Measurements from ENCODE around the gene PARD3B.

The PARD3B gene

DNA sequence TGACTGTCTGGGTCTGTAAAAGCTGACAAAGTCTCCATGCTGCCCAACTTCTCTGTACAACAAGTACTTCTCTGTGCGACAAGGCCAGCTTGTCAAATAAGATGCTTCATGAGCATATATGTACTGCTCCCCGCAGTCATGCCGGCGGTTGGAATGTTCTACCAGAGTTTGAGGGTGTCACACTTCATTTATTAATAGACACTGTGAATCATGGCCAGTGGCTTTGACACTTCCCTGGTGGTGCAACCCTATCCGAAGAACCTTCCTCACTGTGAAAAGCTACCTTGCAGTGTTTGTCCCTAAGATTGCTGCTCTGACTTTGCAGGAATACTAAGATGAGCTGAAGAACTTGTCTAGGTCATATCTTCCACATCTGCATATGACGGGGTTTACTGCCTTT is 1016.2 kb downstream of the PARD3B start:
- Histone ChIP-seq H3K36me3 (no peaks in the 10 kb centered on the region), H3K4me1 (ENCODE audit: control insufficient read depth in 1 of 2, insufficient read depth in 1 of 2, low read depth in 1 of 2, low read length in 1 of 2) (no peaks in the 10 kb centered on the region), H3K4me3 (ENCODE audit: low read depth in 1 of 2, low read length in 1 of 2) (no peak overlapping the region), H3K27me3 (no peaks in the 10 kb centered on the region), H3K27ac (no peak overlapping the region), H3K9me3 (no peaks in the 10 kb centered on the region)
- TF ChIP-seq, protein P1, sequence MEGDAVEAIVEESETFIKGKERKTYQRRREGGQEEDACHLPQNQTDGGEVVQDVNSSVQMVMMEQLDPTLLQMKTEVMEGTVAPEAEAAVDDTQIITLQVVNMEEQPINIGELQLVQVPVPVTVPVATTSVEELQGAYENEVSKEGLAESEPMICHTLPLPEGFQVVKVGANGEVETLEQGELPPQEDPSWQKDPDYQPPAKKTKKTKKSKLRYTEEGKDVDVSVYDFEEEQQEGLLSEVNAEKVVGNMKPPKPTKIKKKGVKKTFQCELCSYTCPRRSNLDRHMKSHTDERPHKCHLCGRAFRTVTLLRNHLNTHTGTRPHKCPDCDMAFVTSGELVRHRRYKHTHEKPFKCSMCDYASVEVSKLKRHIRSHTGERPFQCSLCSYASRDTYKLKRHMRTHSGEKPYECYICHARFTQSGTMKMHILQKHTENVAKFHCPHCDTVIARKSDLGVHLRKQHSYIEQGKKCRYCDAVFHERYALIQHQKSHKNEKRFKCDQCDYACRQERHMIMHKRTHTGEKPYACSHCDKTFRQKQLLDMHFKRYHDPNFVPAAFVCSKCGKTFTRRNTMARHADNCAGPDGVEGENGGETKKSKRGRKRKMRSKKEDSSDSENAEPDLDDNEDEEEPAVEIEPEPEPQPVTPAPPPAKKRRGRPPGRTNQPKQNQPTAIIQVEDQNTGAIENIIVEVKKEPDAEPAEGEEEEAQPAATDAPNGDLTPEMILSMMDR (IDR thresholded peaks at IDR 0.05) = no peak

DNA sequence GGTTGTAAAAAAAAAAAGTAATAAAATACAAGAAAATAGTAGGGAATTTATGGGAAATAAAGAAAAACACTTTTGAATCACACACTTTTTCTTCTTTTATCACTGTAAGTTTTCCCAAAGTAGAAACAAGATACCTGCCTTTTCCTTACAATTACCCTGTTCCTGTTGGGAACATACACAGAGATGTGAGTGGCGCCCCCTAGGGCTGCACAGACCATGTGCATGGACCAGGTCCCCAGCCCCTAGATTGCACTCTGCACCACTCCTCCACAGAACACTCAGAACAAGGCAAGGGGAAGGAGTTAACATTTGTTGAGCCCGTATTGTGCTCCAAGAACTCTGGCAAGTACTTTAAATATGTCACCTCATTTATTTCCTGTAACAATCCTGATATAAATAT is 1018.4 kb downstream of the PARD3B start:
- H3K4me3 ChIP-seq (ENCODE audit: low read depth in 1 of 2, low read length in 1 of 2) = no peak overlapping the region
- H3K36me3 ChIP-seq = no peaks in the 10 kb centered on the region
- H3K27ac ChIP-seq = no peak overlapping the region
- TF ChIP-seq, protein P1 (IDR thresholded peaks at IDR 0.05) = no peak
- H3K9me3 ChIP-seq = no peaks in the 10 kb centered on the region
- no peaks in the 10 kb centered on the region for H3K4me1 ChIP-seq (ENCODE audit: control insufficient read depth in 1 of 2, insufficient read depth in 1 of 2, low read depth in 1 of 2, low read length in 1 of 2)
- H3K27me3 ChIP-seq = no peaks in the 10 kb centered on the region

DNA sequence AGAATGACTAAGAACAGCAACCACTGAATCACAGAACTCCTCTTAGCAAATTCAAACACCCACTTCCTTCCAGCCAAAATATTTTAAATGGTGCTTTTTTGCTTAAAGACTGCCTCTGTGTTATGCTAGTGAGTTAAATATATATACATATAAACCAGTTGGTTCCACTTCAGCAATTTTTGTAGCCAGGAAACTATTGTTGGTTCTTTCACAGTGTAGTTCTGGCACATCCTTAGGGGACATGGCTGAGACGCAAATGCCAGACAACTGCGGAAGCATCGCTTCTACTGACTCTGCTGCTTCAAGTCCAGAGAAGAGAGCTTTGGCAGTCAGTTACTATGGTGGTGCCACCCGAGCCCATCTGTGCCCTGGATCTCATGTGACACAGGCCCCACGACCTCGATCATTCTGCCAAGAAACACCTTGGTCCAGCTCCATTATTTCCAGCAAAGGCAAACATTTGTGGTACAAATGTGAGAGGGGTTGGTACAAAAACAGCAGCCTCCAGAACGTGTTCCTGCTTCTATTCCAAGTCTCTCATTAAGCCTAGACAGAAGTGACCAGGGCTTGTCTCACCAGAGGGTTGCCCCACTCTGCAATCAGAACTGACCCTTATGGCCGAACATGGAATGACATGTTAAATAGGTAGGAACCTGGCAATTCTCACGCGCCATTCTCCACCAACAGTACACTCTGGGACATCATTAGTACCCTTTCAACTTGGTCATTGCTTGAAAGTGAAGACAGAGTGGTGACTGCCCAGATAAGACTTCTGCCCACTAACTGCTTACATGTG is 1019.3 kb downstream of the PARD3B start:
- no peaks in the 10 kb centered on the region for H3K4me1 ChIP-seq (ENCODE audit: control insufficient read depth in 1 of 2, insufficient read depth in 1 of 2, low read depth in 1 of 2, low read length in 1 of 2)
- H3K27ac ChIP-seq = no peak overlapping the region
- TF ChIP-seq, protein P1 (IDR thresholded peaks at IDR 0.05) = no peak

GRCh38 chr2:205565142-205565522 is 1019.9 kb downstream of the PARD3B start:
- H3K4me3 ChIP-seq (ENCODE audit: low read depth in 1 of 2, low read length in 1 of 2) = no peak overlapping the region
- TF ChIP-seq, protein P1 (IDR thresholded peaks at IDR 0.05) = no peak
- H3K4me1 ChIP-seq (ENCODE audit: control insufficient read depth in 1 of 2, insufficient read depth in 1 of 2, low read depth in 1 of 2, low read length in 1 of 2) = no peaks in the 10 kb centered on the region
- H3K36me3 ChIP-seq = no peaks in the 10 kb centered on the region
- no peaks in the 10 kb centered on the region for H3K27me3 ChIP-seq
- H3K9me3 ChIP-seq = no peaks in the 10 kb centered on the region
- H3K27ac ChIP-seq = no peak overlapping the region

More for the DNA sequence above, 1019.3 kb downstream of the PARD3B start:
- Histone ChIP-seq H3K4me3 (ENCODE audit: low read depth in 1 of 2, low read length in 1 of 2) (no peak overlapping the region), H3K36me3 (no peaks in the 10 kb centered on the region), H3K27me3 (no peaks in the 10 kb centered on the region), H3K9me3 (no peaks in the 10 kb centered on the region)

DNA sequence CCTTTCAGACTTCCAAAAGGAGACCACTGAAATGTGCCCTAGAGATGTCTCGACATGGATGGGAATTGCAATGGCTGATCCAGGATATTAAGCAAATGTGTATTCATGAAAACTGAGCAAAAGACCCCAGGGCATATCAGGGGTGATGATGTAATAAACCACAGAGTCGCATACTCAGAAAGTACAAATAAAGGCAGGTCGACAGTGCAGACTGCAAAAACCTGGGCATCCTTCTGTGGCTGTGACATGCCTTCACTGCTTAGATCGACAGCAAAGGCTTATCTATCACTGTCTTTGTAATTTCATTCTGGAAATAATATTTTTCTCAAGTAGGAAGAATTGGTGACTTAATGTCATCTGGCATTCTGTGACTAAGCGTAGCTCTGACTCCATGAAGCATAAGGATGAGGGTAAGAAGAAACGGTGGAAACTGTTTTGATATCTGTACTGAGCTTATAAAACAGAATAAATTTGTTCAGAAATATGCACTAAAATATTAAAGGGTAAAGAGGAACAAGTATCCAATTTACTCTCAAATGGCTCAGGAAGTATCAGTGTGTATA is 1021.4 kb downstream of the PARD3B start:
- TF ChIP-seq, protein P1 (IDR thresholded peaks at IDR 0.05) = no peak
- H3K27me3 ChIP-seq = no peaks in the 10 kb centered on the region
- H3K4me1 ChIP-seq (ENCODE audit: control insufficient read depth in 1 of 2, insufficient read depth in 1 of 2, low read depth in 1 of 2, low read length in 1 of 2) = no peaks in the 10 kb centered on the region
- H3K27ac ChIP-seq = no peak overlapping the region
- no peaks in the 10 kb centered on the region for H3K9me3 ChIP-seq
- H3K4me3 ChIP-seq (ENCODE audit: low read depth in 1 of 2, low read length in 1 of 2) = no peak overlapping the region
- H3K36me3 ChIP-seq = no peaks in the 10 kb centered on the region
